ELF-1 (cell line): ENCODE measurements around the gene CDK17.
"Not testable (repeated sequence)": the region's sequence is repeated elsewhere in the genome, so short reads cannot be mapped to it uniquely, and the experiment has no call there.

Source experiments
- DNase-seq: peaks from one replicate; pipeline ENCODE4 v3.0.0-alpha.2; 2016; ENCODE audit warnings: low read depth, low spot score

CDK17 gene

GRCh38 chr12:96419576-96420276, 19.5 kb upstream of the CDK17 start:
- no peak for DNase-seq

GRCh38 chr12:96417688-96418087, 17.4 kb upstream of the CDK17 start:
- not testable (repeated sequence) for DNase-seq

- no peak for DNase-seq
Observed at GRCh38 chr12:96416033-96416799, 16.0 kb upstream of the CDK17 start.

GRCh38 chr12:96414637-96415036, 14.4 kb upstream of the CDK17 start:
- DNase-seq, result no peak

GRCh38 chr12:96412431-96412830, 12.2 kb upstream of the CDK17 start:
- no peak for DNase-seq

- DNase-seq, result no peak
Observed at GRCh38 chr12:96409731-96410130, 9.5 kb upstream of the CDK17 start.

GRCh38 chr12:96408993-96409392, 8.8 kb upstream of the CDK17 start:
- DNase-seq, result no peak

GRCh38 chr12:96407429-96408097, 7.3 kb upstream of the CDK17 start:
- DNase-seq, result not testable (repeated sequence)

GRCh38 chr12:96404696-96405095, 4.5 kb upstream of the CDK17 start:
- no peak for DNase-seq

GRCh38 chr12:96403870-96404269, 3.6 kb upstream of the CDK17 start:
- DNase-seq, result no peak

- DNase-seq, result not testable (repeated sequence)
Observed at GRCh38 chr12:96402522-96402921, 2.3 kb upstream of the CDK17 start.

- DNase-seq, result peak; percentile 53
Observed at GRCh38 chr12:96402061-96402460, 1.8 kb upstream of the CDK17 start.

GRCh38 chr12:96401076-96401871, 1.0 kb upstream of the CDK17 start:
- peak; percentile 30 for DNase-seq

- DNase-seq, result peak; percentile 36
Observed at GRCh38 chr12:96400631-96401075, 414 bp upstream of the CDK17 start.

GRCh38 chr12:96399120-96399918, 920 bp downstream of the CDK17 start:
- DNase-seq, result peak; percentile 48

- DNase-seq, result peak; percentile 7
Observed at GRCh38 chr12:96398424-96399119, 1.7 kb downstream of the CDK17 start.

GRCh38 chr12:96397756-96398423, 2.3 kb downstream of the CDK17 start:
- no peak for DNase-seq

- no peak for DNase-seq
Observed at GRCh38 chr12:96396914-96397313, 3.3 kb downstream of the CDK17 start.

- no peak for DNase-seq
Observed at GRCh38 chr12:96396209-96396608, 4.0 kb downstream of the CDK17 start.

GRCh38 chr12:96395236-96395635, 5.0 kb downstream of the CDK17 start:
- no peak for DNase-seq
